GM18907 (cell line): ENCODE data around the gene FBXL17.

Experiments
- ATAC-seq: cut with Tn5 transposase; IDR thresholded peaks from one replicate; pipeline ENCODE4 v1.9.1; 2021; ENCODE audit warnings: mild to moderate bottlenecking, moderate library complexity; ENCODE audit not compliant: unreplicated experiment

FBXL17 gene

DNA sequence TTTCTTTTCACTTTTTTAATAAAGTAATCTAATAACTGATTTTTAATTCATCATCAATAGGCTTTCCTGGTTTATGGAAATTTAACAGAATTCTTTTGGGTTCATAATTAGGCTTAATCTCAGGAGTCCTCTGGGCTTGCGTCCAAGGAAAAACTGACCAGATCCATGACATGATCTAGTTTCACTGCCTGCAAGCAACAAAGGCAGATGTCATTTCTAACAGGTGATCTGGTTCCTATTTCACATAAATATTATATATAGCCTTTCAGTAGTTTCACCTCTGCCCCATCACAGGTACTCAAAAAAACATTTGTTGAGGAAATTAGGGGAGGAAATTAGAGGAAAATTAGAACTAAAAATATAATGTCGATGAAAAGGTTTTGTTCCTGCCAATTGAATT is 126.4 kb downstream of the FBXL17 start:
- no peak for ATAC-seq

DNA sequence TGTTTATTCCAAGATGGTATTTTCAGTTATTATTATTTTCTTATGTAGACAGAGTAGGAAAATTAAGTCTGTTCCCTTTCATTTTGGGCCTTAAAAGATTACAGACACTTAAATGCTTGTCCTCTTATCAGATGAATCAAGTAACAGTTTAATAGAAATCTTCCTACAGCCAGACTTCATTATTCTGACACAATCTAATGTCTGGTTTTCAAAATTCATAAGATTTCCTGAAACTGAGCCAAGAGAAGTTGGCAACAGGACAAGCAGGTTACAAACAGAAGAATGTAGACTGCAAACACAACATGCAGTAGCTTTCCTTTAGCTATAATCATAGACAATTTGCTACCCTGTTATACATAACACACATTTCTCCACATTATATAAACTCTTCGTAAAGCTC is 130.5 kb downstream of the FBXL17 start:
- no peak for ATAC-seq

DNA sequence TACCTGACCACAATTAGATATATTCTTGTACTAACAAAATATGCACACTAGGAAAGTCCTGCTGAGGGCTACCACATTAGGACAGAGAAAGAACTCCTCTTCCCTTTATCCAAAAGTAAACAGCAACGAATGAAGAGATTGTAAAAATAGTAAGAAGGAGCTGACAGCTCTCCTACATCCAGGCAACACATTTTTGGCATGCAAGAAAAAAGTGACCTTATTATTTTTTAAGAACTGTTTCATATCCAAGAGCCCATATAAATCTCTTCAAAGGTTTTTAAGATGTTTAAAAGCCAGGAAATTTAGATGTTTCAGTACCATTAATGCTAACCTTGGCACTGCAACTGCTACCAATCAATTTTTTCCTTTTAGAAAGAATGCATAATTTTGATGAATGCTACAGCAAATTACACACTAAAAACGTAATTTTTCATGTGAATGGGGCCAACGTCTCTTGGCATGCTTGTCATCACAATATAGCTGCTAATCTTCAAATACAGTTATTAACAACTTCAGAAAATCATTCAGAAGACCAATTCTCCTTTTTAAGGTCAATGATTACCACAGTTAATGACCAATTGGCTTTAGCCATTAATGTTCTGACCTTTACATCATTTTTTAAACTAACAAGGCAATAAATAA is 132.0 kb downstream of the FBXL17 start:
- ATAC-seq = no peak

DNA sequence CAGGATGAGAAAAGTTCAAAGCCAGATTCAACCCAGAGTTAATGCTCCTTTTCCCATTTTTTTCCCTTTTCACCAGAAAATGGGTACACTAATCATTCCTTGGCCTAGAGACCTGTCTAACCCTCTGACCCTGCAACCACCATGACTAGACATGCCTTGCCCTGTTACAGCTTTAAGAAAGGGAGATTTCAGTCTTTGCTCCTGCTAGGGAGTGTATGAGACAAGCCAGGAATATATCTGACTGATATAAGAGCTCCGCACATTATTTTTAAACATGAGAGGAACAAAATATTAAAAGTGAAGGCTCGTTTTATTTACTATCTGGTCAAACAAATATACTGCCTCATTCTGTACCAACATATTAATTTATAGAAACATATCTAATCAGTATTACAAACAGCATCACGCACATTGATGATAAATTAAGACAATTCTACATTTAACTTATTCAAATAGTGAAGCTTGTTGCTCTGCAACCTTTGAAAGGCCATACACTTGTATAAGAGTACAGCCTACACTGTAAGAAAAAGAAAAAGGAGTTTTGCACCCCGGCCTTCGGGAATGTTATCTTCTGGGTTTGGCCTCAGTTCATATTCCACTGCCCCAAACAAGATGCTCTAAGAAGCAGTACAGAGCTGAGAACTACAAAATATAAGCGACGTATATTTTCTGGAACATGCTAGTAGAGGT is 132.7 kb downstream of the FBXL17 start:
- no peak for ATAC-seq

DNA sequence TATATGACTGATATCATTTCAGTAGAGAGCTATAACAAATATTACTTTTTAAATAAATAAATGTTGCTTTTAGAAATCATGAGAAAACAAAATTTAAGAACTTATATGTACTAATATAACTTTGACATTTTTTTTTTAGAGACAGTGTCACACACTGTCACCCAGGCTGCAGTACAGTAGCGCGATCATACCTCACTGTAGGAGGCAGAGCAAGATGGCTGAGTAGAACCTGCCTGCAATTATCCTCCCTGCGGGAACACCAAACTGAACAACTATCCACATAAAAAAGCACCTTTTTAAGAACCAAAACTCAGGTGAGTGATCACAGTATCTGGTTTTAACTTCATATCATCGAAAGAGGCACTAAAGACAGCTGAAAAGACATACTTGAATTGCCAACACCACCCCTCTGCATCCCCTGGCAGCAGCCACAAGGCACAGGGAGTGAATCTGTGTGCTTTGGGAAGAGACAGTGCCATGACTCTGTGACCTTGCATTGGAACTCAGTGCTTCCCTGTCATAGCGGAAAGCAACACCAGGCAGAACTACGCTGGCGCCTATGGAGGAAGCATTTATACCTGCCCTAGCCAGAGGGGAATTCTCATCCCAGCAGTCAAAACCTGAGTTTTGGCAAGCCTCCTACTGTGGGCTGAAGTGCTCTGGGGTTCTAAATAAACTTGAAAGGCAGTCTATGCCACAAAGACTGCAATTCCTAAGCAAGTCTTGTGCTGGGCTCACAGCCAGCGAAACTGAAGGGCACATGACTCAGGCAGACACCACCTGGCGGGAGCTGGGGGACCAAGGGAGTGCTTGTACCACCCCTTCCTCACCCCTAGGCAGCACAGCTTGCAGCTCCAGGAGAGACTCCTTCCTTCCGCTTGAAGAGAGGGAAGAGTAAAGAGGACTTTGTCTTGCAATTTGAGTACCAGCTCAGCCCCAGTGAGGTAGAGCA is 142.7 kb downstream of the FBXL17 start:
- ATAC-seq = no peak

DNA sequence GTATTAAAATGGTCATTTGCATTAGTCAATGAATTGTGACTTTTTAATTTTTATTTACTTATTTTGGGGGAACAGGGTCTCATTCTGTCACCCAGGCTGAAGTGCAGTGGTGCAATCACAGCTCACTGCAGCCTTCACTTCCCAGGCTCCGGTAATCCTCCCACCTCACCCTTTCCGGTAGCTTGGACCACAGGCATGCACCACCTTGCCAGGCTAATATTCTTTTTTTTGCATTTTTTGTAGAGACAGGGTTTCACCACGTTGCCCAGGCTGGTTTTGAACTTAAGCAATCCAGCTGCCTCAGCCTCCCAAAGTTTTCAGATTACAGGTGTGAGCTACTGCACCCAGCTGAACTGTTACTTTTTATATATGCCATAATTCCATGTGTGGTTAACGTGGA is 143.4 kb downstream of the FBXL17 start:
- no peak for ATAC-seq

DNA sequence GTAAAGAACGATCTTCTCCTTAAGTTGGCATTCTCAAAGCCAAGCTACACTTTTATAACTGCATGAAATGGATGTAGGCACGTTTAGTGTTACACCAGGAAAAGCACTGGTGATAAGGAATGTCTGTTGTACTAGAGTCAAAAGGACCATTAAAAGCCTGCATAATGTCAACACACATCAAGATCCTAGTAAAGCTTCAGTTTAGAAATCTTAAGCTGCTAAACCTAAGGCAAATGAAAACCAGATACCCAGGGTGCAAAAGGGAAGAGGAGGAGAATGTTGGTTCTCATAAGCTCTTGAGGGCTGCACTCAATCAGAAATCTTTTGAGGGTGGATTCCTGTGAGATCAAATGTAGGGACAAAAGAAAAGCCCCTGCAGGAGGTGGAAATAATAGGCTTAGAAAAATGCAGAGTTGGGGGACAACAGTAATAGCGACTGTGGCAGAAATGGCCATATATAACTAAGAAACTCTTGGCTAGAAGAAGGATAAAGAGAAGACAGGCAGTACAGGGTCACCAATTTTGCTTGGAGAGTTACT is 148.2 kb downstream of the FBXL17 start:
- ATAC-seq = no peak

DNA sequence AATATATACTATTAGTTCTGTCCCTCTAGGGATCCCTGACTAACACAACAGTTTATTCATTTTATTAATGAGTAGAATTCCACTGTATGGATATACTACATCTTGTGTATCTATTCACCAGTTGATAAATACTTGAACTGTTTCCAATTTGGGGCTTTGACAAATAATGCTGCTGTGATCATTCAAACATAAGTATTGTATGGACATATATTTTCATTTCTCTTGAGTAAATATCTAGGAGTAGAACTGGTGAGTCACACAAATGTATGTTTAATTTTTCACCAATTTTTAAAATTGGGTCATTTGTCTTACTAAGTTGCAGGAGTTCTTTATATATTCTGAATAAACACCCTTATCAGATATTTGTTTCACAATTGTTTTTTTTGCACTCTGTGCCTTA is 149.1 kb downstream of the FBXL17 start:
- ATAC-seq = no peak

DNA sequence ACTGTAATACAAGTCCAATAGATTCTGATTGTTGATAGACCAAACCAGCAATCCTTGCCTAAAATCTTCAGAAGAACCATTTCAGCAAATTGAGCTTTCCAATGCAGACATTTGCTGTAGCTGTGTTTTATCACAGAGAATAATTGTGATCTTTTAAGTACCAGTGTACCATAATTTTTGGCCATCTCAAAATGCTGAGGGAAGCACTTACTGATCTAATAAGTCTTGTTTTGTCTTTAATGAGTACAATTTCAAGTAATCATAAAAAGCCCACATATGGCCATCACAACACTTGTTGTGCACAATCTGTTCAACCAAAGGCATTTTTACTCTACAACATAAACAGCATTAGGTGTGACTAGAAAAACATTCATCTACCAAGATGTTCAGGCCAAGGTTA is 159.9 kb downstream of the FBXL17 start:
- ATAC-seq = no peak

DNA sequence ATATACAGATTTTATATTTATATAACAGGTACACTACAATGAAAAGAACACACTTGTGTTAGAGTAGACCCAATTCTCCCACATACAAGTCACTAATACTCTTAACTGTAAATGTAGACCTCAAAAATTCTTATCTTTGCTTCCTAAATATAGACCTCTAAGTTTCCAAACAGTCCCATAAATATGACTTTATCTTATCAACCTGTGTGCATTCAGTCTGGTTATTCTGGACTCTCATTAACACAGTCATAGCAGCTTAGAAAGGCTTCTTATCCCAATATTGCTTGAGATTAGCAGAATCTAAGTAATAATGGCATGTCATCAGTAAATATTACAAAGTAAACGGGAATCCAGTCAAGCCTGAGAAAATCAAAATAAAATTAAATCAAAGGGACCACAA is 161.1 kb downstream of the FBXL17 start:
- no peak for ATAC-seq

DNA sequence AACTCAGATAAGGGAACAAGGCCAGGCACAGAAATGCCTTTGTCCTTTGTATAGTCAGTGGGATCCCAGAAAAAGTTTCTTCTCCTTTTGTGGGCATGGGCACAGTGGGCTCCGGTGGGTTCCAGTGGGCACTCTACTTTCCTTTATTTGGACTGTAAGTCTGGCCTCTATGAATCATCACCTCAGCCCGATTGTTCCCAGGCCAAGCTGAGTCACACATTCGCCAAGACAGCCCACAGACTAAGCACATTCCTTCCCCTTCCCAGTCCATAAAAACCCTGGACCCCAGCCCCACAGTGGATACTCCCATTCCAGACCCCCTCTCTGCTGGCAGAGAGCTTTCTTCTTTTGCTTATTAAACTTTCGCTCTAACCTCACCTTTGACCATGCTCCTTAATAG is 165.0 kb downstream of the FBXL17 start:
- ATAC-seq = no peak

DNA sequence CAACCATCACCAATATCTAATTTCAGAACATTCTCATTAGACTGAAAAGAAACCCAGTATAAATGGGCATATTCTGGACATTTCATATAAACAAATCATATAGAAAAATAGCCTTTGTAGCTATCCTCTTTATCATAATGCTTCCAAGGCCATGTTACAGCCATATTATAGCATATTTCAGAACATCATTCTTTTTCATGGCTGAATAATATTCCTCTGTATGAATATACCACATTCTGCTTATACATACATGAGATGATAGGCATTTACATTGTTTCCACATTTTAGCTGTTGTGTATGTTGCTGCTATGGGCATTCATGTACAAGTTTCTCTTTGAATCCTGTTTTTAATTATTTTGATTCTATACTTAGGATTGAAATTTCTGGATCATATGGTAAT is 167.0 kb downstream of the FBXL17 start:
- ATAC-seq = no peak

DNA sequence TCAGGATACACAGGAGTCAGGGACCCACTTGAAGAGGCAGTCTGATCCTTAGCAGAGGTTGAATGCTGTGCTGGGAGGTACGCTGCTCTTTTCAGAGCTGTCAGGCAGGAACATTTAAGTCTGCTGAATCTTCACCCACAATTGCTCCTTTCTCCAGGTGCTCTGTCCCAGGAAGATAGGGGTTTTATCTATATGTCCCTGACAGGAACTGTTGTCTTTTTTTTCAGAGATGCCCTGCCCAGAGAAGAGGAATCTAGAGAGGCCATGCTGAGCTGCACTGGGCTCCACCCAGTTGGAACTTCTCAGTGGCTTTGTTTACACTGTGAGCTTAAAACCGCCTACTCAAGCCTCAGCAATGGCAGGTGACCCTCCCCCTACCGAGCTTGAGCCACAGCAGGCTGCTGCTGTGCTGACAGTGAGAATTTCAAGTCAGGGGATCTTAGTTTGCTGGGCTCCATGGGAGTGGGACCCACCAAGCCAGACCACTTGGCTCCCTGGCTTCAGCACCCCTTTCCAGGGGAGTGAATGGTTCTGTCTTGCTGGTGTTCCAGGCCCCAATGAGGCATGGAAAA is 169.0 kb downstream of the FBXL17 start:
- no peak for ATAC-seq

DNA sequence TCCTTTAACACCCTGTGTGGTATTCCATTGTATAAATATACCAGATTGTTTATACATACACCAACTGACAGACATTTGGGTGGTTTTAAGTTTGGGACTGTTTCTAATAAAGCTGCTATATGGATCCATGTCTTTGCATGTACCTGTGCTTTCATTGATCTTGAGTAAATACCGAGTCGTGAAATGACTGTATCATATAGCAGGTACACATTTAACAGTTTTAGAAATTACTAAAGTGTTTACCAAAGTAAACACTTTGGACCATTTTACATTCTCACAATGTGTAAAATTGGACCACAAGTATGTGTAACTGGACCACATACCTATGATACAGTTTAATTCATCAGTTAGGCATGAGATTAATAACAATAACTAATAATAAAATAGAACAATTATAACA is 175.2 kb downstream of the FBXL17 start:
- ATAC-seq = no peak

DNA sequence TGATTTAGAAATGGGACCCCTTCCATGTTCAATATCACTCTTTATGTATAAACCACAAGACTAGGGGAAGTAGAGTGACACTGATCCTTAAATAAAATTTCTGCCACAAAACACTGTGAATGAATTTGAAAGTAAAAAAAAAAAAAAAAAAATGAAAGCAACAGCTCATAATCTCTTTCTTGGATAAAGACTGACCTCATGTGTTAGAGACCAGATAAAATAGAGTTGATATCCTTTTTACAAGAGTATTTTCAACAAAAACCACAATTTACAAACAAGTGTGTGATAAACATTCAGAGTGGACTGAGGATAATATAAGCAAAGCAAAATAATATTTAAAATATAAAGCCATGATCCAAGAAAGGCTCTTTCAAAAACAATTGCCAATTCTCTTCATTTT is 180.2 kb downstream of the FBXL17 start:
- no peak for ATAC-seq

DNA sequence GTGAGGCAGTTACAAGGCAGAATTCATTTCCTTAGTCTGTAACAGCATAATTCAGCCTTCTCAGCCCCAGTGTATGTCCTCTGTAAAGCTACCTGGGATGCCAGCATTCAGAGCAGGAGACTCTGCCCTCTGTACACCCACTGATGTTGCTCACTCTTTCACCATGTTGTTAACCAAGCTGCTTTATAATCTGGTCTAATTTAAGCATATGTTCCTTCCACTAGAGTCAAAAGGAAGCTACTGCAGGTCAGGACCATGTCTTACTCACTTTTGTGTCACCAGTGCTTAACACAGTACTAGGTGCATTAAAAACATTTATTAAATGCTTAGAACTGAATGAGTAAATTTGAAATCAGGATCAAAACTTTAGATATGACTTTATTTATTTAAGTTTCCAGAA is 185.6 kb downstream of the FBXL17 start:
- no peak for ATAC-seq

DNA sequence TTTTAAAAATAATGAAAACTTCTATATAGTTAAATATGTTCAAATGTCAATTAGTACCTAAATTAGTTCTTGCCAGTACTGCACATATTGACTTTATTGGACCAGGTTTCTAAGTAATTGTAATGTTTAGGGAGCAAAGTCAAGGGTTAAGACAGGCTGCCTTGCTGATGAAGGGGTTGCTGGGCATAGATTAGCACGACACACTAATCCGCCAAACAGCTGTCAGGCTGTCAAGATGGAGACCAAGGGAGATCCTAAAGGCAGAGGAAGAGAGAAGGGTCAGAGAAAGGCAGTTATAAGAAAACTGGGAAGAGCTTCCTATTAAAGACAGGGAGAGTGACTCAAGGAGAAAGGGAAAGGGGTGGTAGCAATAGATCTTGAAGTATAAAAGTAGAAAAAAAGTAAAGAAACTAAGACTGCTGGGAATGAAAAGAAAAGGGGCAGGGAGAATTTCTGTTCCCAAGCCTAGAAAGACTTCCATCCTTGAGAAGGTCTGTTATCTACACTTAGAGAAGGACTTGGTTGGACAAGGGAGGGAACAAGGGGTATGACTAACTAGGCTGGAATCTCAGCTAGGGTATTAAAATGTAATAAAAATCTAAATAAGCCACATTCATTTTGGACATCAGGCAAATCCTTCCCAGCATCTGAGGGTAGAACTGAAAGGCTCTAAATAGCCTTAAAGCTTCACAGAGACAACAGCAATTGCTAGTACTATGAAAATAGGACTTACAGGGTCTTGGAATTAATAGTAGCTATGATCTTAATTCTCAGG is 188.7 kb downstream of the FBXL17 start:
- ATAC-seq = no peak

DNA sequence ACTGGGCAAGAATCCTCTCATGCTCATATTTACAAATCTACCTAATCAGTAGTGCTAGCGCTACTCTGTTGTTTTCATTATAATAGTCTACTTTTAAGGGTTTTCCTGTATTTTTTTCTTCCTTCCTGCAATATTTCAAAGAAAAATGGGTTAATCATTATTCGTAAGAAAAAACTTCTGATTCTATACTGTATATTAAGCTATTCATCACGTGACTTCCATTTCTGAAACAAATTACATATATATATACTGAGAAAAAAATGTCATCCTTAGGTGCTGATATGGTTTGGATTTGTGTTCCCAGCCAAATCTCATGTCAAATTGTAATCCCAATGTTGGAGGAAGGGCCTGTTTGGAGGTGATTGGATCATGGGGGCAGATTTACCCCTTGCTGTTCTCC is 197.0 kb downstream of the FBXL17 start:
- ATAC-seq = no peak

DNA sequence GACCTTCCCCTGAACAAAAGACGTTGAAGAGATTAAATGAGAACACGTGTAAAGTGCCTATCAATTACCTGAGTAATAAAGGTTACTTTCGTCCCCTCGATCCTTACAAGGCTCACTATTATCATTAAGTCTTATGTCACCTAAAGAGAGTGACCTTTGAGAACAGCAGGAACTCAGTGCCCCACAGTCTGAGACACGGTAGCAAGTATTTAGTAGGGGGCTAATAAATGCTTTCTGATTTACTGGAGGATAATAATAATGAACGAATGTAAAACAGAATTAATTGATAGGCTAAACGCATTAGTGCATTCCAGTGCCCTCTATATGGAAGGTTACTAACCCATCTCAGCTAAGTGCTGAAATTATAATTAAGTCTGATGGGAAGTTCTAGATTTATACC is 199.9 kb downstream of the FBXL17 start:
- ATAC-seq = no peak

DNA sequence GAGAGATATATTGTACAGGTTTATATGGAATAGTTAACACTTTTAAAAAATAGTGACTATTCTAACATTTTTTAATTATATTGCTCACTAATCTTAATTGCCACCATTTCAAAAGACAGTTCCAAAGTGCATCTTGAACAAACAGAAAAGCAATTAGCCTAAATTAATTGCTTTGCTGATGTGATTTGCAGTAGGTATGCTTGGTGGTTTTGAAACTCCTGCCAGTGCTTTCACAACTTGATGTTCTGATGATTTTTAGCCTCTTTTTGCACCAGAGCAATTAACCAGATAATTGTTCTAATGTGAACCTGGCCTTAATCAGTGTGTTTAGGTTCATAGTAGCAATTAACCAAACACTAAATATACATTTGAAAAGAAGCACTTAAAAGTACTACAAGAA is 207.6 kb downstream of the FBXL17 start:
- ATAC-seq = no peak
